Measurements from ENCODE around the gene PRKCE.

GRCh38 chr2:46117994-46118393 lies 466.5 kb downstream of the PRKCE start:
- TF ChIP-seq POLR2A (IDR thresholded peaks at IDR 0.05): no peak
- TF ChIP-seq CTCF (IDR thresholded peaks at IDR 0.05): no peak

Measured in body of pancreas (tissue), 4 donors.